Measurements from ENCODE around the gene FGD2. TPM values are rescaled to one million over a fixed set of nuclear protein-coding genes. Genes with fewer than 3 reads are reported as not detected.
"Not testable (repeated sequence)": the region's sequence is repeated elsewhere in the genome, so short reads cannot be mapped to it uniquely, and the experiment has no call there.

The FGD2 gene
- total RNA-seq, 1 donor from 2014 or later = not detected

GRCh38 chr6:36985808-36986703 lies 19.4 kb upstream of the FGD2 start, which contains the start of gene MTCH1:
Gene MTCH1 (minus strand): TSS chr6:36986196. CDS start chr6:36986173, 23 bp downstream.
- H3K9me3 Mint-ChIP-seq (ENCODE audit: unreplicated experiment) = peaks cover 4% of the 10 kb centered on the region
- peaks cover 13% of the 10 kb centered on the region for H3K4me1 Mint-ChIP-seq (ENCODE audit: low read depth, unreplicated experiment)
- TF ChIP-seq CTCF (IDR thresholded peaks at IDR 0.05; ENCODE audit: partially characterized antibody, unreplicated experiment) = no peak
- H3K27me3 Mint-ChIP-seq (ENCODE audit: unreplicated experiment) = peaks cover 7% of the 10 kb centered on the region
- peak within 1 kb of the TSS; percentile 93 for H3K4me3 Mint-ChIP-seq (ENCODE audit: unreplicated experiment)
- peak; percentile 90 for DNase-seq
- H3K27ac Mint-ChIP-seq (ENCODE audit: unreplicated experiment) = peak within 1 kb of the TSS; percentile 97
- H3K36me3 Mint-ChIP-seq (ENCODE audit: unreplicated experiment) = no peaks in the 10 kb centered on the region

DNA sequence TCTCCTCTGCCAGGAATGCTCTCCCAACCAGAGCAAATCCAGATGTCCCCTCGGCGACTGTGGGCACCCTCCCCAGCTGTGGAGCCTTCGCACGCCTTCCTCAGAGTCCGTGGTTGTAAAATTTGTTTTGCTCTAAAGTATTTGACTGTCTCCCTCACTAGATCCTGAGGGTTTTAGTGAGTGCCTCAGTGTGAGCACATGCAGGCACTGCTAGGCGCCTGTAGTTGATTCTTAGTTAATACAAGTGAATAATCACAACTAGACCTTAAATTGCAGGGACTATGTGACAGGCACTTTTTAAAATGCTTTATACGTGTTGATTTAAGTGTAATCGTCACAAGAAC lies 18.8 kb upstream of the FGD2 start:
- Mint-ChIP-seq H3K36me3 (ENCODE audit: unreplicated experiment) (no peaks in the 10 kb centered on the region), H3K9me3 (ENCODE audit: unreplicated experiment) (peaks cover 4% of the 10 kb centered on the region), H3K4me1 (ENCODE audit: low read depth, unreplicated experiment) (peaks cover 7% of the 10 kb centered on the region), H3K27me3 (ENCODE audit: unreplicated experiment) (peaks cover 7% of the 10 kb centered on the region), H3K27ac (ENCODE audit: unreplicated experiment) (peak overlapping the region; percentile 97), H3K4me3 (ENCODE audit: unreplicated experiment) (peak overlapping the region; percentile 93)
- no peak for DNase-seq
- no peak for TF ChIP-seq CTCF (IDR thresholded peaks at IDR 0.05; ENCODE audit: partially characterized antibody, unreplicated experiment)

DNA sequence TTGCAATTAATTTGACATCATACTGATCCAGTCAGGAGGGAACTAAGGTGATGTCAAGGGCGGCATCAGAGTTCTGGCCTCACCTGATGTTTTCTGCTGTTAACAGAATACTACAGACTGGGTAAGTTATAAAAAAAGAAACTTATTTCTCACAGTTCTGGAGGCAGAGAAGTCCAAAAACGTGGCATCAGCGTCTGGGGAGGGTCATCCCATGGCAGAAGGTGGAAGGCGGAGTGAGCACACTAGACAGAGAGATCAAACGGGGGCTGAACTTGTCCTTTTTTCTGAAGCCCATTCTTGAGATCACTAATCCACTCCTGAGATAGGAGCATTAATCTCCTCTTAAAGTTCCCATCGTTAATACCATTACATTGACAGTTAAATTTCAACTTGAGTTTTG lies 16.2 kb upstream of the FGD2 start:
- H3K9me3 Mint-ChIP-seq (ENCODE audit: unreplicated experiment) = peaks cover 3% of the 10 kb centered on the region
- TF ChIP-seq CTCF (IDR thresholded peaks at IDR 0.05; ENCODE audit: partially characterized antibody, unreplicated experiment) = no peak
- peaks cover 3% of the 10 kb centered on the region for H3K4me1 Mint-ChIP-seq (ENCODE audit: low read depth, unreplicated experiment)
- no peak for DNase-seq
- H3K27ac Mint-ChIP-seq (ENCODE audit: unreplicated experiment) = no peak overlapping the region
- H3K27me3 Mint-ChIP-seq (ENCODE audit: unreplicated experiment) = peaks cover 9% of the 10 kb centered on the region
- no peak overlapping the region for H3K4me3 Mint-ChIP-seq (ENCODE audit: unreplicated experiment)
- H3K36me3 Mint-ChIP-seq (ENCODE audit: unreplicated experiment) = no peaks in the 10 kb centered on the region

GRCh38 chr6:36990401-36990800 lies 15.1 kb upstream of the FGD2 start:
- H3K4me3 Mint-ChIP-seq (ENCODE audit: unreplicated experiment); DNase-seq; H3K27me3 Mint-ChIP-seq (ENCODE audit: unreplicated experiment); H3K4me1 Mint-ChIP-seq (ENCODE audit: low read depth, unreplicated experiment); H3K9me3 Mint-ChIP-seq (ENCODE audit: unreplicated experiment); H3K36me3 Mint-ChIP-seq (ENCODE audit: unreplicated experiment); H3K27ac Mint-ChIP-seq (ENCODE audit: unreplicated experiment): not testable (repeated sequence)

DNA sequence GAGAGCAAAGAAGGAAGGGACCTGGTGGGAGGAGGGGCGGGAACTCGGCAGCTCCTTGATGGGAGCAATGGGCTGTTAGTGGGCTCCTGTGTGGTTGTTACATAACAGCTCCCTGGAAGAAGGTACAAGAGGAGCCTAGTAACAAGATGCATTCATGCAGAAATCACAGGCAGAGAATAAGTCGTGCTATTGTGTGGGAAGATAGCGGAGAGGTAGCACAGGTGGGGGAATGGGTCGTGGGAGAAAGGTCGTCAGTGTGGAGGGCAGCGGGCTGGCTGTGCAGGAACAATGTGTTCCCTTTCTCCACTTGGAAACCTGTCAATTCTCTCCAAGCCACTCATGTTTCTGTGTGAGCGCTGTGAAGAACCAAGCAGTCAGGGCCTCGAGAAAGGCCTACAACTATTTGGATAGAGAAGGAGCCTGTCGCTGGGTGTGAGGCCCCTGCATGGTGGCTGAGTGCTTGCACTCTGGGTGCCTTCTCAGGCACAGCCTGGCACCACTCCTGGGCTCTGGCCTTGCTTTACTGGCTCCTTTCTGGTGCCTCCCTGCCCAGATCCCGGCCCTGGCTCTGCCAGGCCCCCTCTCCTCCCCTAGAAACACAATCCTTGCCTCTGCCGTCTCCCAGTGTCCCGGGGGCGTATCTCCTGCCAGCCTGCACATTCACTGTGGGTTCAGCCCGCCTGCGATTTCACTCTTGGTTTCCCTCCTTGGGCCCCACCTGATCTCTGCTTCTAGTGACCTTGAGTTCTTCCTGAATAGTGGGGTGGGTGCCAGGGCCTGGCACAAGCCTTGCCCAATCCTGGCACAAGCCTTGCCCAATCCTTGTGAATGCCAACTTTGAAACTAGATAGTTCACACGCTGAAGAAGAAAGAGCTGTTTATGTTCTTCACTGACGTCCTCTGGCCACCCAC lies 7.4 kb upstream of the FGD2 start:
- no peak overlapping the region for H3K27ac Mint-ChIP-seq (ENCODE audit: unreplicated experiment)
- no peak for TF ChIP-seq CTCF (IDR thresholded peaks at IDR 0.05; ENCODE audit: partially characterized antibody, unreplicated experiment)
- peaks cover 10% of the 10 kb centered on the region for H3K27me3 Mint-ChIP-seq (ENCODE audit: unreplicated experiment)
- no peaks in the 10 kb centered on the region for H3K4me1 Mint-ChIP-seq (ENCODE audit: low read depth, unreplicated experiment)
- H3K9me3 Mint-ChIP-seq (ENCODE audit: unreplicated experiment) = no peaks in the 10 kb centered on the region
- H3K36me3 Mint-ChIP-seq (ENCODE audit: unreplicated experiment) = no peaks in the 10 kb centered on the region
- DNase-seq = no peak
- no peak overlapping the region for H3K4me3 Mint-ChIP-seq (ENCODE audit: unreplicated experiment)

Measured in glutamatergic neuron (in vitro differentiated cells).